PFSK-1 (cell line): ENCODE results near the gene RNF149.

Experiments
- FOXP2 ChIP-seq: optimal IDR thresholded peaks from 2 replicates; pipeline ENCODE3; 2011; ENCODE audit warnings: borderline replicate concordance, control low read depth, inconsistent platforms; ENCODE audit not compliant: insufficient read depth; ENCODE audit errors: extremely low read length, extremely low read depth
- POLR2AphosphoS5 ChIP-seq: IDR thresholded peaks from 2 replicates; pipeline ENCODE4 v1.6.1; 2012; ENCODE audit warnings: low read depth, mild to moderate bottlenecking, control low read depth, low read length, moderate library complexity
- REST ChIP-seq, 2 experiments: IDR thresholded peaks; 2 replicates each; pipeline versions ENCODE4 v1.6.1 to v1.8.0; 2011 to 2012; ENCODE audit warnings: low read depth in 2 of 2, low read length in 2 of 2, control low read depth in 1 of 2, inconsistent platforms in 1 of 2, mild to moderate bottlenecking in 1 of 2, moderate library complexity in 1 of 2; ENCODE audit not compliant: insufficient read depth in 1 of 2
- SIN3A ChIP-seq: IDR thresholded peaks from 2 replicates; pipeline ENCODE4 v1.6.1; 2012; ENCODE audit warnings: mild to moderate bottlenecking, low read length, moderate library complexity, borderline replicate concordance; ENCODE audit not compliant: insufficient read depth
- TAF1 ChIP-seq: IDR thresholded peaks from 2 replicates; pipeline ENCODE4 v1.6.1; 2012; ENCODE audit warnings: low read length, control low read depth, borderline replicate concordance; ENCODE audit not compliant: insufficient read depth

RNF149 gene

GRCh38 chr2:101300836-101301235 lies 7.7 kb downstream of the RNF149 start:
- TF ChIP-seq REST (IDR thresholded peaks at IDR 0.05; ENCODE audit: insufficient read depth in 1 of 2, low read depth in 2 of 2, low read length in 2 of 2) (no peak), POLR2AphosphoS5 (no peak), SIN3A (no peak), FOXP2 (no peak), TAF1 (no peak)

DNA sequence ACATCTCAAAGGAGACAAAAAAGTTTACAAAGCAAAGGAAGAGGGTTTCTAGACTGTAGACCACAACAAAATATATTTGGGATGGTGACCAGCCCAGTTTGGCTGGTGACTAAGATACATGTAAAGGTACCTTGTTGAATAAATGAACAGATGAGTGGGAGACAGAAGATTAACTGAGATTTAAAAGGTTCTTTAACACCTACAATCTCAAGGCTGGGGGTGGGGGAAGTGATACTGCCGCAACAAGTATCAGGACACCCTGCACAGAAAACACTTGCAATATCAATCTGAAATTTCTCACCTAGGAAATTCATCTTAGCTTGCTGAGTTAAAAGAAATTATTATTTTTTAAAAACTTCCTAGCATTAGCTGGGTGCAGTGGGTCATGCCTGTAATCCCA lies 8.3 kb downstream of the RNF149 start:
- TF ChIP-seq SIN3A, result no peak
- no peak for TF ChIP-seq TAF1
- TF ChIP-seq FOXP2, result no peak
- no peak for TF ChIP-seq REST (IDR thresholded peaks at IDR 0.05; ENCODE audit: insufficient read depth in 1 of 2, low read depth in 2 of 2, low read length in 2 of 2)
- TF ChIP-seq POLR2AphosphoS5, result no peak

GRCh38 chr2:101299604-101300003 lies 8.9 kb downstream of the RNF149 start:
- TF ChIP-seq FOXP2 (no peak), REST (IDR thresholded peaks at IDR 0.05; ENCODE audit: insufficient read depth in 1 of 2, low read depth in 2 of 2, low read length in 2 of 2) (no peak), SIN3A (no peak), POLR2AphosphoS5 (no peak), TAF1 (no peak)

DNA sequence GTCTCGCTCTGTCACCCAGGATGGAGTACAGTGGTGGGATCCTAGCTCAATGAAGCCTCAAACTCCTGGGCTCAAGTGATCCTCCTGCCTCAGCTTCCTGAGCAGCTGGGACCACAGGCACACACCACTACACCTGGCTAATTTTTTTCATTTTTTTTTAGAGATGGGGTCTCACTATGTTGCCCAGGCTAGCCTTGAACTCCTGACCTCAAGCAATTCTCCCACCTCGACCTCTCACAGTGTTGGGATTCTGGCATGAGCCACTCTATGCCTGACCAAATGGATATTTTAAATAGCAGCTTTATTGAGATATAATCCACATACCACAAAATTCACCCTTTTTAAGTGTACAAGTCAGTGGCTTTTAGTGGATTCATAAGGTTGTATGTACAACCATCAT lies 11.1 kb downstream of the RNF149 start:
- TF ChIP-seq POLR2AphosphoS5 (no peak), FOXP2 (no peak), REST (IDR thresholded peaks at IDR 0.05; ENCODE audit: insufficient read depth in 1 of 2, low read depth in 2 of 2, low read length in 2 of 2) (no peak), TAF1 (no peak), SIN3A (no peak)

- TF ChIP-seq POLR2AphosphoS5, result no peak
- TF ChIP-seq FOXP2, result no peak
- no peak for TF ChIP-seq REST (IDR thresholded peaks at IDR 0.05; ENCODE audit: insufficient read depth in 1 of 2, low read depth in 2 of 2, low read length in 2 of 2)
- TF ChIP-seq TAF1, result no peak
- no peak for TF ChIP-seq SIN3A
Measured at GRCh38 chr2:101296371-101296770, 12.1 kb downstream of the RNF149 start.
